ENCODE measurements around the gene MECP2.

- TF ChIP-seq POLR2AphosphoS5 (IDR thresholded peaks at IDR 0.05) (no peak), POLR2A (IDR thresholded peaks at IDR 0.05) (no peak), CTCF (IDR thresholded peaks at IDR 0.05) (no peak)
Observed at GRCh38 chrX:153999359-154000037, 98.0 kb downstream of the MECP2 start.

All from breast epithelium (tissue), 3 donors.